Measurements from ENCODE around the gene IL2RA.
"Not testable (repeated sequence)": the region's sequence is repeated elsewhere in the genome, so short reads cannot be mapped to it uniquely, and the experiment has no call there.

The IL2RA gene

DNA sequence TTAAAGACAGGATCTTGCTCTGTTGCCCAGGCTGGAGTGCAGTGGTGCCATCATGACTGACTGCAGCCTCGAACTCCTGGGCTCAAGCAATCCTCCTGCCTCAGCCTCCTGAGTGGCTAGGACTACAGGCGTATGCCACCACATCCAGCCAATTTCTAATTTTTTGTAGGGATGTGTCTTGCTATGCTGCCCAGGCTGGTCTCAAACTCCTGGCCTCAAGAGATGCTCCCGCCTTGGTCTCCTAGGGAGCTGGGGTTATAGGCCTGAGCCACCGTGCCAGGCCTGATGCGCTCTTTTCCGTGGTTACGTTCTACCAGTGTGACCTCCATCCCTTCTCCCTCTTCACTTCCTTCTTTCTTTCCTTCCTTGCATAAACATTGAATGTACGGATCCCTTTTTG, 50.6 kb downstream of the IL2RA start:
- DNase-seq: no peak

DNA sequence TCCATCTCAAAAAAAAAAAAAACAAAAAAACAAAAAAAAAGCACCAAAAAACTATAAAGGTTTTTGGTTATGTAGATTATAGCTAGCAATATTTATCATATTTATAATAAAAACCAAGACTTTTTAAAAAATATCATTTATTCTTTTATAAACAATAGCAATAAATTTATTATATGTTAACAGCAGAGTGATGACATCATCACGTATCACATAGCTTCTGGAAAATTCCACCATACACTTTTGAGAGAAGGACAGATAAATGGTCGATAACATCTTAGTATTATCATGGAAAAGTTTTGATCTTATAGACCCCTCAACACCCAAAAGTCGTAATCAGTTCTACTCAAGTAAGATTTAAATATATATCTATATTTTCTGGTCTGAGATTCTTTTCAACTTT, 51.6 kb downstream of the IL2RA start:
- no peak for DNase-seq

DNA sequence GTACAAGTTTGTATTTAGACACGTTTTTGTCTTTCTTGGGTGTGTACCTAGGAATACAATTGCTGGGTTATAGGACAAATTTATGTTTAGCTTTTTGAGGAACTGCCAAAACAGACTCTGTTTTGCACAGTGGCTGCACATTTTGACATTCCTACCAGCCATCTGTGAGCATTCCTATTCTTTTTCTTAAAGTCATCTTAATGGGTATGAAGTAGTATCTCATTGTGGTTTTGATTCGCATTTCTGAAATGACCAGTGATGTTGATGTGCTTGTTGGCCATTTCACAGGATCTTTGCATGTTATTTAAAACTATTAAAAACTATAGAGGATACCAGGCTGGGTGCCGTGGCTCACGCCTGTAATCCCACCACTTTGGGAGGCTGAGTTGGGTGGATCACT, 52.2 kb downstream of the IL2RA start:
- DNase-seq: no peak

DNA sequence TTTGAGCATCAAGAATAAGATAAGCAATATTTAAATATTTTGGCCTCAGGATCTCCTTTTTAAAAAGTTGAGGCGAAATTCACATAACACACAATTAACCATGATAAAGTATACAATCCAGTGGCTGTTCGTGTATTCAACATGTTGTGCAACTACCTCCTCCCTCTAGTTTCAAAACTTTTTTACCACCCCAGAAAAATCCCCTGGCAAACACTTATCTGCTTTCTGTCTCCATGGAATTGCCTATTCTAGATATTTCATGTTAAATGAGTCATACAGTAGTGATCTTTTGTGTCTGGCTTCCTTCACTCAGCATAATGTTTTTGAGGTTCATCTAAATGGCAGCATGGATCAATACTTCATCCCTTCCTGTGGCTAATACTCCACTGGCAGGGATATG, 53.0 kb downstream of the IL2RA start:
- DNase-seq: no peak

DNA sequence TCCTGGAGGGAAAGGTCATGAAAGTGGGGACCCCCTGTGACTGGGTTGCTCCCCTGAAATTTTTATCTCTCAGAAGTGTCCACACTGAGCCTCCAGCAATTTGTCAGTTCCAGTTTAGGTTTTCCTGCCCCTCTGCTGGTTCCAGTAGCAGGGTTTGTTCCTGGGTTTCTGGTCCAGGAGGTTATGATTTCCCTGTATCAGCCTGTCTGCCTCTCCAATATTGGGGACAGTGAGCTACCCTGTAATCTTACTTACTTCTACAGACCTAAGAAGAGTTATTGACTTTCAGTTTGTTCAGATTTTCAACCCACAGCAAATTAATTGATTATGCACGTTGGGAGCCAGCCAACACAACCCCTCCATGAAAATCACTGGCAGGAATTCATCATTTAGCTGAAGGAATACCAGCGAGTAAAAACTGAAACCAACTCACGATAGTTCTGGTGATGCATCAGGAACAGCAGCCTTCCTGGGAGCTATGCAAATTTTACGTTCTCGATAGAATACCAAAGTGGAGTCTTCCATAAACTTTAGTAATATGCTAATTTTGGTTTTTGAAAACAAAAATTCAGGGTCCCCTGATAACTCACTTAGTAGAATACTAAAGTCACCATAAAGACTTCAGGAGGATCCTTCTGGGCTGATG, 53.5 kb downstream of the IL2RA start:
- no peak for DNase-seq

DNA sequence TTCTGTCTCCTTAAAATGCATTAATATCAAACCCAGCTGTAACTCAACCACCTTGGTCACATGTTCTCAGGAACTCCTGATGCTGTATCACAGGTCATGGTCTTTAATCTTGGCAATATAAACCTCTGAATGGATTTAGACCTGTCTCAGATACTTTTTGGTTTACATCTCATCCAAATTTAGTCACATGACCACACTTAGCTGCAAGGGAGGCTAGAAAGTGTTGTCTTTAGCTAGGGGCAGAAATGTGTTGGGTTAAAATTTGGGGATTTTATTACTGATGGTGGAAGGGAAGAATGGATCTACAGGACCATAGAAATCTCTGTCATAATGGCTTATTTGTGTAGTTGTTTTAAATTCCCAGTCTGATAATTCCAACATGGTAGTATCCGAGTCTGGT, 55.2 kb downstream of the IL2RA start:
- DNase-seq: no peak

DNA sequence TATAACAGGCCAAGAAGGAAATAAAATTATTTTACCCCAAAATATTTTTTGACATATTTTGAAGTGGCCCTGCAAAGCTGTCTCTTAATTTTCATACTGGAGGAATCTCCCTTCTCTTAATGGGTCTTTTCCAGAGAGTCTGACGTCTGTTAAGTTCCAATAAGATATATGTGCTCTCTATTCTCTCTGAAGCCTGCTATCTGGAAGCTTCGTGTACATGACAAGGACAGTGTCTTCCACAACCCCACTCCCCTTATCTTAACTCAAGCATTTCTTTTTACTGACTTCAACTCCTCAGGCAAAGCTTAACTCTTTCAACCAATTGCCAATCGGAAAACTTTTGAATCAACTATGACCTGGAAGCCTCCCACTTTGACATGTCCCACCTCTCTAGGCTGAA, 55.6 kb downstream of the IL2RA start:
- DNase-seq: no peak

DNA sequence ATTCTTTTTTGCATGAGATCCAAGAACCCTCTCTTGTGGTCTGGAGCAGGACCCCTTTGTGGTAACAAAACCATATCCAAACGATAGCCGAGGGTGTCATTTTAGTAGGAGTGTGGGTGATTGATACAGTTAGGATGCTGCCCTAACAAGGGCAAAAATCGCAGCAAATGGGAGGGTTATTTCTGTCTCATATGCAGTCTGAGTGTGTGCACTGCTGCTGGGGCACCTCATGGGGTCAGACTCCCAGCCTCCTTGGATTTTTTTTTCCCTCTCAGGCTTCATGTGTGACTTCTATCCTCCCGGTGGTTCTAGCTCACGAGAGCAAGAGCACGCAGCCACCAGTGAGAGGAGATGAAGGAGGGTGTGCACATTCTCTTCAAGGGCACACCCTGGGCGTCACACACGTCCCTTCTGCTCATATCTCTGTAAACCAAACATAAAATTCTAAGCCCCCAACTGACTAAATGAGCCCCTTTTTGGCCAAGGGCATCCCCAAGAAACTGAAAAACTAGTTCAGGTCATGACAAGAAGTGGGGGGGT, 56.2 kb downstream of the IL2RA start:
- DNase-seq: no peak

DNA sequence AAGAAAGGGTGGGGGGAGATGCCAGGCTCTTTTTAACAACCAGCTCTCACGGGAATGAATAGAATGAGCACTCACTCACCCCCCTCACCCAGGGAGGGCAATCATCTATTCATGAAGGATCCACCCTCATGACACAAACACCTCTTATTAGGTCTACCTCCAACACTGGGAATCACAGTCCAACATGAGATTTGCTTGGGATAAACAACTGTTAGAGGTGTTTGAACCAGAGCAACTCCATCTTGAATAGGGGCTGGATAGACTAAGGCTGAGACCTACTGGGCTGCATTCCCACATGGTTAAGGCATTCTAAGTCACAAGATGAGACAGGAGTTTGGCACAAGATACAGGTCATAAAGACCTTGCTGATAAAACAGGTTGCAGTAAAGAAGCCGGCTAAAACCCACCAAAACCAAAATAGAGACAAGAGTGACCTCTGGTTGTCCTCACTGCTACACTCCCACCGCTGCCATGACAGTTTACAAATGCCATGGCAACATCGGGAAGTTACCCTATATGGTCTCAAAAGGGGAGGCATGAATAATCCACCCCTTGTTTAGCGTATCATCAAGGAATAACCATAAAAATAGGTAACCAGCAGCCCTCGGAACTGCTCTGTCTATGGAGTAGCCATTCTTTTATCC, 56.9 kb downstream of the IL2RA start:
- not testable (repeated sequence) for DNase-seq

DNA sequence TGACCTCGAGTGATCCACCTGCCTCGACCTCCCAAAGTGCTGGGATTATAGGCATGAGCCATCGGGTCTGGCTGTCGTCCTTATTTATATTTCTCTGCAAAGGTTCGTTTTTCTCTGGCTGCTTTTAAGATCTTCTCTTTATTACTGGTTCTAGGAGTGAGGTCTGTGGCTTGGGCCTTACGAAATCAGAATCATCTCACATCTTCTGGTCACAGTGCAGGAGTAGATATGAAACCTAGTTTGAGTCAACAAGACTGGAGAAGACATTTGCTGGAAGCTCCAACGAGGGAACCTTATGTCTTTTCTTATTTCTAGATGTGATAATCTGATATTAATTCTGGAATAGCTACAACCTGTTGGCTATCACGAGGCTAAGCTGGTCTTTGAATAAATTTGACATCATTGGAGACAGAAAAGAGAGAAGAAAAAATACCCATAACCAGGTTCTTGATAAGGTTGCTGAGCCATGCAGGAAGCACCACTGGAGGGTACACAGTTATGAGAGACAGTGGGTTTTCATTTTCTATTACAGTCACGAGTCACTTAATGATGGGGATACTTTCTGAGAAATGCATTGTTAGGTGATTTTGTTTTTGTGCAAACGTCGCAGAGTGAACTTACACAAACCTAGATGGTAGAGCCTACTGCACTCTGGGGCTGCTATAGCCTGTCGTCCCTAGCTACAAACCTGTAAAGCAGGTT, 59.2 kb downstream of the IL2RA start:
- no peak for DNase-seq

DNA sequence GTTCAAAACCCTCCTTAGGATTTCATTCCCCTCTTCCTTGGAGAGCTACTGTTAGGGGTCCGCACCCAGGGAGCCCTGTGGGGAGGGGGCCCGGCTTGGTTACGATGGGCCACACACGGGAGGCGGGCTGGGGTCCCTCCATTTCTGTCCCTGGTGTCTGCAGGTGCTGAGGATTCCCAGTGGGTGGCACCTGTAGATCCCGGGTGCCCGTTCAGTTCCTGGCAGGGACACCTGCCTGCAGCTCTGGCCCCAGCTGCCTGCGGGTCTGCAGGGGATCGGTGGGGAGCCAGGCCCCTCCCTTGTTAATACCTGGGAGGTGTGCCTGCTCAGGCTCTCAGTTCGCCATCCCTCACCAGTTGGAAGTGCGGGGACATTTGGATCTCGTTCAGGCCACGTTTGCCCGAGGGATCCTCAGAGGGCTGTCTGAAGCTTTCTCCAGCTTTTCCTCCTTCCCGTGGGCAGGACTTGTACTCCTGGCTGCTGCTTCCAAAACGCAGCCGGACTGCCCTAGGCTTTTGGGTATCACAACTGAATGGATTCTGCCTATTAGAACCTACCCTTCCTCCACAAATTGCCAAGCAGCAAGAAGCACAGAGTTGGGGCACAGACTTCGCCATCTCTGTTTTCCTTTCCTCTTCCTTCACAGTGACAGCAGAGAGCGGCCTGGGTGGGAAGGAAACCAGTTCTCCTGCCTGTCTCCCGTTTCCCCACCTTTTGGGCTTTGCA, 62.6 kb downstream of the IL2RA start:
- no peak for DNase-seq

DNA sequence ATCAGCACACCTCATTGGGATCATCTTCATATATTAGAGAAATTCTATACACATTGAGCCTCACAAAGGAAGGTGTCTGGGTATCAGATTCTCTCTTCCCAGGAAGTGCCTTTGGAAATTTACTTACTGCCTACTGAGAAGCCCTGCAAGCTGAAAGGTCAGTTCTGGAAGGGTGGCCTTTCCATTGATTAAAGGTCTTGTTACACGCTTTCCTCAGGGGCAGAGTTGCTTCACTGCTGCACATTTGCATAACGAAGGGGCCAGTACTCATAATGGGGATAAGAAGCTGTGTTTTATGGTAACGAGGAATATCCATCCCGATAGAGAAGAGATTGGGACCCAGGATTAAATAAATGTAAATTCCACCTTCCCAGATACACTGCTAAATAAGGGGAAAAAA, 65.5 kb downstream of the IL2RA start:
- no peak for DNase-seq

DNA sequence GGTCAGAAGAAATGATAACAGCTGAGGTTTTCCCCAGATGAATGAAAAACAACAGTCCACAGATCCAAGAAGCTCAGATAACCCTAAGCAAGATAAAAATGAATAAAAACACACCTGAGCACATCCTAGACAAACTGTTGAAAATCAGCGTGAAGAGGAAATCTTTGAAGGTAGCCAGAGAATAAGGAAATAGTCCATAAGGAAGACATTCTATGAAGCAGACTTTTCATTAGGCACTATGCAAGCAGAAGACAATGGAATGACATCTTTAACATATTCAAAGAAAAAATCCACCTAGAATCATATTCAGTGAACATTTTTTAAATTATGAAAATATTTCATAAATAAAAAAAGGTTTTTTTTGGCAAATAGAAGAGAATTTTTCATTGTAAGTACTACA, 69.8 kb downstream of the IL2RA start:
- DNase-seq: no peak

DNA sequence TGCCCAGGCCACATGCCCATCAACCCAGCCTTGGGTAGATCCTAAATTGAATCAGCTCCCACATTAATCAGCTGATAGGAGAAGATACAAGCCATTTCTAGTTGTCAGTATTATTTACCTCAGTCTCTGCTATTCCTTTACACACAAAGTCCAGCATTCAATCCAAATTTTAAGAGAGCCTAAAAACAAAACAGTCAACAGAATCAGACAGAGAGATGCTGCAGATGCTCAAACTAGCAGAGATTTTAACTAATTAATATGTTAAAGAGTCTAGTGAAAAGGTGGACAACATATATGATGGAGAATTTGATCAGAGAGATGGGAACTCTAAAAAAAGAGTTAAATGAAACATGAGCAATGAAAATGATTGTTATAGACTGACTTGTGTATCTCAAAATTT, 70.5 kb downstream of the IL2RA start:
- no peak for DNase-seq

DNA sequence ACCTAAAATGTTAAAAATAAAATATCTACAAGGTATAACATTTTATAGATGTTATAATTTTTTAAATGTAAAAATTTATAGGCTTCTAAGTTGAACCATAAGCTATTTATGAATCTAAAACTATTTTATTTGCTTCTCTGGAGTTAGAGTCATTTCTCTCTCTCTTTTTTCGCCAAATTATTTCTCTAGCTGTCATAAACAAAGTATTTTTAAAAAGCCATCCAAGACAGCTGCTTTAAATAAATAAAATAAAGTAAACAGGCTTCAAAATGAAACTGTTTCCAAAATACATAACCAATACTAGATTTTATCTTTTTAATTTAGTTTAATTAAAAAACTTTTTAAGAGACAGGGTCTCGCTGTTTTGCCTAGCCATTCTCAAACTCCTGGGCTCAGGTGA, 72.4 kb downstream of the IL2RA start:
- no peak for DNase-seq

DNA sequence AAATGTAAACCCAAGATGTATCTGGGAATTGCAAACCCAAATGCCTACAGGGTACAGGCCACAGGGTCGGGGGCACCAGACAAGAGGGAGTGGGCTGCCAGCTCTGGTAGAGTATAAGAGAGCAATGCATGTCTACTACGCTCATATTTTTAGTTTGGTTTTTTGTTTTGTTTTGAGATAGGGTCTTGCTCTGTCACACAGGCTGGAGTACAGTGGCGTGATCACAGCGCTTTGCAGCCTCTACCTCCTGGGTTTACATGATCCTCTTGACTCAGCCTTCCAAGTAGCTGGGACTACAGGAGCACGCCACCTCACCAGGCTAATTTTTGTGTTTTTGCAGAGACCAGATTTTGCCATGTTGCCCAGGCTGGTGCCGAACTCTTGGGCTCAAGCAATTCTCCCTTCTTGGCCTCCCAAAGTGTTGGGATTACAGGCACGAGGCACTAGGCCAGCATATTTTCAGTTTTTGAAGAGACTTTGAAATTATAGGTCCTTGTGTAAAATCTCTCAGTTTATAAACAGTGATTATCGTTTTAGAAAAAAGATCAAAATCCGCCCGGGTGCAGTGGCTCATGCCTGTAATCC, 73.7 kb downstream of the IL2RA start:
- DNase-seq: no peak

DNA sequence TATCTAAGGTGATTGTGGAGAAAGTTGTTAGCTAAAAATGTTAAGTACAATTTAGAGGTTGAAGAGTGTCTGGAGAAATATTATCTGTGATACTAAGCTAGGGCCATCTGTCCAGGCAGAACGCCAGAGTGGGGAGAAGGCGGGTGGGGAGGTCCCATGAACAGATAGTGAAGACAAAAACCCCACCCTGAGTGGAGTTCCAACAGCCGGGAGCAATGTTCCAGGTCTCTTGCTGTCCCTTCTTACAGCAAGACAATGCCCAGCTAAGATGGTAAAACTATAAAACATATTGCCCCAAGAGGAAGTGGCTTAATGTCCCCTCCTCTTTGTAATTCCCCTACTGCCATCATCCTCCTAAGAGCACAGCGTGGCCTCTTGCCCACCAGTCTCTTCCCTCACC, 74.4 kb downstream of the IL2RA start:
- DNase-seq: no peak

DNA sequence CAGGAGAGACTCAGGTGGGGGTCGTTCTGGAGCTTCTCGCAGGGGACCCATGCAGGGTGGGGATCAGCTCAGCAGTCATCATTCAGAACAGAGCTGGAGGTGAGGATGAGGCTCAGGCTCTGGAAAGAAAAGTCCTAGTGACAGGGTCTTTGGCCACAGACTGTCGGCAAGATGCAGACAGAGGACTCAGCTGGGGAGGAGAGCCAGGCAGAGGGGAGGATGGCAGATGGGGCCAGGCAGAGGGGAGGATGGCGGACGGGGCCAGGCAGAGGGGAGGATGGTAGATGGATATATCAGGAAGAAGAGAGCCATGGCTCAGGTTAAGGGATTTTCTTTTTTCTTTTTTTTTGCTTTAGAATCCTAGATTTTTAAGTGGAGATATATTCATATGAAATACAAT, 77.1 kb downstream of the IL2RA start:
- DNase-seq: no peak

DNA sequence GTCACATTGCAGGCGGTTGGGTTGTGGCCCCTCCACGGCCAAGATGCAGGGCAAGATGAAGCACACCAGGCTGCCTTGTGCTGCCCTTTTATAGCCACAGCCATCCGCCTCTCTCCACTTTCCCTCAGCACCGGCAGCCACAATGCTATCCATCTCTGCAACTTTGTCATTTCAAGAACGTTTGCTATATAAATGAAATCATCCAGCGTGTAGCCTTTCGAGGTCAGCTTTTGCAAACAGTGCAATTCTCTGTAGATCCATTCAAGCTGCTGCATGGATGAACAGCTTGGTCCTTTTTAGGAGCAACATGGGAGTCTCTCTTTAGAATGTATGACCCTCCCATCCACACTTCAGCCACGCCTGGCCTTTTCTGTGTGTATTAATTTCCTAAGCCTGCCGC, 78.4 kb downstream of the IL2RA start:
- DNase-seq: no peak

DNA sequence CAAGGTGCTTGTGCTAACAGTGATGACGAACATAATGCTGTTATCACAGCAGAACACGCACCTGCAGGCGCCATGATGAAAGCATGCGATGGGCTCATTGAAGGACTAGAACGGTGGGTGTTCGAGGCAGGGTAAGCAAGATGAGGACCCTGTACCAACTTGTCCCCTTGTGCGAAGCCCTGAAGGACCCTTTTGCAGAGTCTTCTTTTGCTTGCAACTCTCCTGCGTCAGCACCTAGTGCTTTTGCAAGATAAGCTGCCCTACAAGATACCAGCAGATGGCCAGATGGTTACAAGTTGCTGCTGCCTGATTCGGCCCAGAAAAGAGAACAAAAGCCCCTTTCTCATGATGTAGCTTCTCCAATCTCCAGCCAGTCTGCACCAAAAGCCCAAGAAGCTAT, 80.6 kb downstream of the IL2RA start:
- no peak for DNase-seq

DNA sequence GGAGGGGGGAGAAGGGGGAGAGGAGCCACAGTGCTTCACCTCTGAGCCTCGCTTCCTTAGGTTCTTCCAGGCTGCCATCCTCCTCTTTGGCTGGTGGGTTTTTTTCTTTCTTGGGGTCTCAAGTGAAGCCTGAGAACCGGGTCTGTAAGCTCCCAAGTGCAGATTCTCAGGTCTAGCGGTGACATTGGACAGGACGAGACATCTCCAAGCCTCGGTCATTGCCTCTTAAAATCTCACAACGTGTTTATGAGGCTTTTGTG, 84.0 kb downstream of the IL2RA start:
- peak in 1 of 2 experiments; percentile 35 for DNase-seq

DNA sequence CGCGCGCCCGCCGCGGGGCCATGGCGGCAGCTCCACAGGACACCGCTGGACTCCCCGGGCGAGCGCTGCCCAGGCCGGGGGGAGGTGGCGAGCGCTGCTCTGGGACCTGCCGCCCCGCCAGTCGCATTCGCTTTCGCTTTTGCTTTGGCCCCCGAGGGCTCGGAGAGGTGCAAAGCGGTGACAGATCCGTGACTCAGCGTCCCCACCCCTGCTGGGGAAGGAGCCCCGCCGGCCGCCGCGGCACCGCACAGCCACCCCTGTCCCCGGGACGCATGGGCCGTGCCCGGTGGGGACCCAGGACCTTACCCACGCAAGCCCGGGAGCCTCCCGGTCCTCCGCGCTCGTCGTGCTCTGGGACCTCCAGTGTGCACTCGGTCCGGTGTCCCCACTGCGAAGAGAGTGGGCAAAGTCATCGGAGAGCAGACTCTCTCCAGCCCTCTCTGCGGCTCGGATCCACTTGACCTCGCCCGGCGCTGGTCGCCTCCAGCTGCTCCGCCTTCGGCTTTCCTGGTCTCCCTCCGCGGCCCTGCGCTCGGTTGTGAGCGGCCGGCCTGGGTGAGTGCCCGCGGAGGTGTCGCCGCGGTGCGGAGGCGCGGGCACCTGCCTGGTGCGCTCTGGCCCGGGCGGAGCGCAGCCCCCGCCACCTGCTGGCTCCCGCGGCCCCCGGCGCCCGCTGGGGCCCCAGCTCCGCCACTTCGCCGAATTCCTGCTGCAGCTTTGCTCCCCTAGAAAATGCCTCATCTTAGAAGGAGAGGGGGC, 84.5 kb downstream of the IL2RA start, which contains the start of gene IL15RA:
IL15RA (minus strand) TSS at position 73 of the 759 bp plus-strand sequence; CDS start at position 22, 51 bp downstream.
- peak; percentile 48 to 60 for DNase-seq
